ENCODE results near the gene AGK.

DNA sequence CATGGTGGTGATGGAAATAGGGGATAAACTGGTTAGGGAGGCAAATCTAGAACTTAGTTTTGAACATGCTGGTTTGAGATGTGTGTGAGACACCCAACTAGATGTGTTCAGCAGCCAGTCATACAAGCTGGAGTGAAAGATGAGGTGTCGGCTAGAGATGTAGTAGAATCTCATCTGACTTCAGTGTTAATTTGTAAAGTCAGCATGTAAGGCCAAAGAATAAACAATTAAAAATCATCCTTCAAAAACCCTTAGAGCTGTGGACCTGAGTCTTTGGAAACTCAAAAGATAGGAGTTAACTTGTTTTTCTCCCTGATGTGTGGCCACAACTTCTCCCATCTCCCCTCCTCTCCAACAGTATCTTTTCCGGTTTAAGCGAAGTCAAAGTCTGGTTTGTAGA lies 22.8 kb upstream of the AGK start:
- TF ChIP-seq, protein P1, sequence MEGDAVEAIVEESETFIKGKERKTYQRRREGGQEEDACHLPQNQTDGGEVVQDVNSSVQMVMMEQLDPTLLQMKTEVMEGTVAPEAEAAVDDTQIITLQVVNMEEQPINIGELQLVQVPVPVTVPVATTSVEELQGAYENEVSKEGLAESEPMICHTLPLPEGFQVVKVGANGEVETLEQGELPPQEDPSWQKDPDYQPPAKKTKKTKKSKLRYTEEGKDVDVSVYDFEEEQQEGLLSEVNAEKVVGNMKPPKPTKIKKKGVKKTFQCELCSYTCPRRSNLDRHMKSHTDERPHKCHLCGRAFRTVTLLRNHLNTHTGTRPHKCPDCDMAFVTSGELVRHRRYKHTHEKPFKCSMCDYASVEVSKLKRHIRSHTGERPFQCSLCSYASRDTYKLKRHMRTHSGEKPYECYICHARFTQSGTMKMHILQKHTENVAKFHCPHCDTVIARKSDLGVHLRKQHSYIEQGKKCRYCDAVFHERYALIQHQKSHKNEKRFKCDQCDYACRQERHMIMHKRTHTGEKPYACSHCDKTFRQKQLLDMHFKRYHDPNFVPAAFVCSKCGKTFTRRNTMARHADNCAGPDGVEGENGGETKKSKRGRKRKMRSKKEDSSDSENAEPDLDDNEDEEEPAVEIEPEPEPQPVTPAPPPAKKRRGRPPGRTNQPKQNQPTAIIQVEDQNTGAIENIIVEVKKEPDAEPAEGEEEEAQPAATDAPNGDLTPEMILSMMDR (IDR thresholded peaks at IDR 0.05), result no peak
- no peak for TF ChIP-seq POLR2A (IDR thresholded peaks at IDR 0.05)

Measured in uterus (tissue), 2 donors.